GM23248 (cell line): ENCODE measurements around the gene SEMA3B.

Experiments used
- EZH2 ChIP-seq: fragments of 200-600 bp; sonication (generic); IDR thresholded peaks from 2 replicates; pipeline ENCODE4 v1.6.1; 2018; ENCODE audit warnings: antibody characterized with exemption, mild to moderate bottlenecking; ENCODE audit not compliant: insufficient read depth, poor library complexity, severe bottlenecking
- EZH2phosphoT487 ChIP-seq: fragments of 200-600 bp; sonication (generic); IDR thresholded peaks from 2 replicates; pipeline ENCODE4 v1.6.1; 2018; ENCODE audit warnings: antibody characterized with exemption, moderate library complexity, mild to moderate bottlenecking, low read depth; ENCODE audit not compliant: insufficient read depth

- no peak for TF ChIP-seq EZH2
- no peak for TF ChIP-seq EZH2phosphoT487
Measured at GRCh38 chr3:50267280-50267913, 1.6 kb upstream of the SEMA3B start.
